SU-DHL-6 (cell line): ENCODE results near the gene NUFIP2.

Experiments
- H2AFZ ChIP-seq: fragments of 200-600 bp; sonication (generic); 2 replicates; pipeline ENCODE4 v1.6.1; 2014; ENCODE audit warnings: low read depth, mild to moderate bottlenecking, moderate library complexity, mixed read lengths, antibody characterized with exemption, low read length; ENCODE audit not compliant: severe bottlenecking
- H3F3A ChIP-seq: fragments of 200-600 bp; shearing (Covaris generic); 2 replicates; pipeline ENCODE4 v1.6.0; 2016; ENCODE audit warnings: antibody characterized with exemption, mild to moderate bottlenecking; ENCODE audit not compliant: insufficient read depth
- H3K27ac ChIP-seq: fragments of 200-600 bp; sonication (generic); 2 replicates; pipeline ENCODE4 v1.5.1; 2016; ENCODE audit warnings: low read depth, mild to moderate bottlenecking, low read length, moderate library complexity, mixed read lengths
- H3K27me3 ChIP-seq: fragments of 200-600 bp; sonication (generic), shearing (Covaris generic); 2 replicates; pipeline ENCODE4 v1.6.0; 2014; ENCODE audit warnings: mild to moderate bottlenecking, low read length
- H3K36me3 ChIP-seq: fragments of 200-600 bp; sonication (generic); 2 replicates; pipeline ENCODE4 v1.6.1; 2014; ENCODE audit warnings: mild to moderate bottlenecking, low read length, mixed read lengths
- H3K4me2 ChIP-seq: fragments of 300-600, 200-600 bp; shearing (Covaris generic), sonication (generic); 2 replicates; pipeline ENCODE4 v1.6.0; 2014; ENCODE audit warnings: low read length, low read depth, mild to moderate bottlenecking; ENCODE audit not compliant: poor library complexity, severe bottlenecking
- H3K4me3 ChIP-seq: fragments of 200-600 bp; sonication (generic); 2 replicates; pipeline ENCODE4 v1.5.1; 2014; ENCODE audit warnings: antibody characterized with exemption, low read length, mild to moderate bottlenecking, mixed read lengths; ENCODE audit not compliant: insufficient read depth, poor library complexity, severe bottlenecking
- H3K79me2 ChIP-seq: fragments of 200-600 bp; sonication (generic); 2 replicates; pipeline ENCODE4 v1.6.1; 2014; ENCODE audit warnings: mild to moderate bottlenecking, low read length, moderate library complexity; ENCODE audit not compliant: insufficient read depth
- H3K9ac ChIP-seq: fragments of 200-600 bp; sonication (generic); 2 replicates; pipeline ENCODE4 v1.7.0; 2014; ENCODE audit warnings: mild to moderate bottlenecking, low read length
- H3K9me2 ChIP-seq: fragments of 200-600 bp; sonication (generic); replicated peaks from 2 replicates; pipeline ENCODE4 v1.6.1; 2014; ENCODE audit warnings: low read length; ENCODE audit not compliant: insufficient read depth
- H3K9me3 ChIP-seq: fragments of 200-600 bp; sonication (generic); 2 replicates; pipeline ENCODE4 v1.6.1; 2014; ENCODE audit warnings: low read length, mixed read lengths; ENCODE audit not compliant: insufficient read depth
- H4K20me1 ChIP-seq: fragments of 200-600 bp; sonication (generic); 2 replicates; pipeline ENCODE4 v1.6.1; 2014; ENCODE audit warnings: low read depth, mild to moderate bottlenecking, antibody characterized with exemption, low read length, moderate library complexity, mixed read lengths
- EZH2phosphoT487 ChIP-seq: fragments of 200-600 bp; sonication (generic), shearing (Covaris generic); conservative IDR thresholded peaks from 2 replicates; pipeline ENCODE4 v1.6.1; 2018; ENCODE audit warnings: mild to moderate bottlenecking, antibody characterized with exemption, low read length, moderate library complexity, mixed read lengths
- TF ChIP-seq, protein P1 (sequence below): fragments of 200-600 bp; sonication (generic); IDR thresholded peaks from one replicate; pipeline ENCODE4 v1.5.1; 2017; ENCODE audit warnings: antibody characterized with exemption, mild to moderate bottlenecking, low read length, moderate library complexity; ENCODE audit not compliant: insufficient read depth, poor library complexity, severe bottlenecking

NUFIP2 gene

GRCh38 chr17:29240477-29240876 is 53.5 kb downstream of the NUFIP2 start:
- H3K36me3 ChIP-seq, result no peaks in the 10 kb centered on the region
- no peaks in the 10 kb centered on the region for H3K9me3 ChIP-seq
- H3K9ac ChIP-seq, result no peak overlapping the region
- TF ChIP-seq, protein P1, sequence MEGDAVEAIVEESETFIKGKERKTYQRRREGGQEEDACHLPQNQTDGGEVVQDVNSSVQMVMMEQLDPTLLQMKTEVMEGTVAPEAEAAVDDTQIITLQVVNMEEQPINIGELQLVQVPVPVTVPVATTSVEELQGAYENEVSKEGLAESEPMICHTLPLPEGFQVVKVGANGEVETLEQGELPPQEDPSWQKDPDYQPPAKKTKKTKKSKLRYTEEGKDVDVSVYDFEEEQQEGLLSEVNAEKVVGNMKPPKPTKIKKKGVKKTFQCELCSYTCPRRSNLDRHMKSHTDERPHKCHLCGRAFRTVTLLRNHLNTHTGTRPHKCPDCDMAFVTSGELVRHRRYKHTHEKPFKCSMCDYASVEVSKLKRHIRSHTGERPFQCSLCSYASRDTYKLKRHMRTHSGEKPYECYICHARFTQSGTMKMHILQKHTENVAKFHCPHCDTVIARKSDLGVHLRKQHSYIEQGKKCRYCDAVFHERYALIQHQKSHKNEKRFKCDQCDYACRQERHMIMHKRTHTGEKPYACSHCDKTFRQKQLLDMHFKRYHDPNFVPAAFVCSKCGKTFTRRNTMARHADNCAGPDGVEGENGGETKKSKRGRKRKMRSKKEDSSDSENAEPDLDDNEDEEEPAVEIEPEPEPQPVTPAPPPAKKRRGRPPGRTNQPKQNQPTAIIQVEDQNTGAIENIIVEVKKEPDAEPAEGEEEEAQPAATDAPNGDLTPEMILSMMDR, result no peak
- no peak for TF ChIP-seq EZH2phosphoT487
- no peaks in the 10 kb centered on the region for H3K9me2 ChIP-seq
- no peaks in the 10 kb centered on the region for H3F3A ChIP-seq
- no peaks in the 10 kb centered on the region for H3K79me2 ChIP-seq
- H3K4me2 ChIP-seq, result no peak overlapping the region
- H2AFZ ChIP-seq, result no peak overlapping the region
- H4K20me1 ChIP-seq, result no peaks in the 10 kb centered on the region
- H3K4me3 ChIP-seq, result no peak overlapping the region
- no peaks in the 10 kb centered on the region for H3K27me3 ChIP-seq
- H3K27ac ChIP-seq, result no peak overlapping the region

DNA sequence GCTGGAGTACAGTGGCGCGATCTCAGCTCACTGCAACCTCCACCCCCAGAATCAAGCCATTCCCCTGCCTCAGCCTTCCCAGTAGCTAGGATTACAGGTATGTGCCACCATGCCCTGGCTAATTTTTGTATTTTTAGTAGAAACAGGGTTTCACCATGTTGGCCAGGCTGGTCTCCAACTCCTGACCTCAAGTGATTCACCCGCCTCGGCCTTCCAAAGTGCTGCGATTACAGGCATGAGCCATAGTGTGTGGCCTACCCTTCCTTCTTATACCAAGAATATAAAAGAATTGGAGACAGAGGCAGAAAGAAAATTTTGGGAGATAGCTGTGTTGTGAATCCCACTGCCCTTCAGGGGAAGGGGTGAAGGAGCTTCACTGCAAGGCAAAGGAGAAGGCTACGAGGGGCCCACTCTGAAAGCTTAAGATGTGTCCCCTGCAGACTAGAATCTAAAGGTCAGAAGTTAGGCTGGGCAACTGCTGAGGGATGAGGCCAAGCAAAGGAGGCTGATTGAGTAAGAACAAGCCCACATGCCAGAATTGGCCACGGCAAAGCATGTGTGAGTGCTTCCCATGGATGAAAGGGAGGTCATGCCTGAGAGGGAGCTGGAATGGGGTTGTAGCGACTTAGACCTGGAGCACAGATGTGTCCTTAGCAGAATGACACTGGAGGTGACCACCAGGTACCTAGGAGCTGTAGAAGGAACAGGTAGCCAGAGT is 55.7 kb downstream of the NUFIP2 start:
- H3K9me3 ChIP-seq, result no peaks in the 10 kb centered on the region
- H3K9ac ChIP-seq, result no peak overlapping the region
- H3K27me3 ChIP-seq, result no peaks in the 10 kb centered on the region
- no peaks in the 10 kb centered on the region for H3K9me2 ChIP-seq
- H3F3A ChIP-seq, result no peaks in the 10 kb centered on the region
- H2AFZ ChIP-seq, result no peak overlapping the region
- no peaks in the 10 kb centered on the region for H4K20me1 ChIP-seq
- no peaks in the 10 kb centered on the region for H3K79me2 ChIP-seq
- no peak overlapping the region for H3K27ac ChIP-seq
- H3K4me3 ChIP-seq, result no peak overlapping the region
- H3K4me2 ChIP-seq, result no peak overlapping the region
- H3K36me3 ChIP-seq, result no peaks in the 10 kb centered on the region
- TF ChIP-seq, protein P1, result no peak
- no peak for TF ChIP-seq EZH2phosphoT487

DNA sequence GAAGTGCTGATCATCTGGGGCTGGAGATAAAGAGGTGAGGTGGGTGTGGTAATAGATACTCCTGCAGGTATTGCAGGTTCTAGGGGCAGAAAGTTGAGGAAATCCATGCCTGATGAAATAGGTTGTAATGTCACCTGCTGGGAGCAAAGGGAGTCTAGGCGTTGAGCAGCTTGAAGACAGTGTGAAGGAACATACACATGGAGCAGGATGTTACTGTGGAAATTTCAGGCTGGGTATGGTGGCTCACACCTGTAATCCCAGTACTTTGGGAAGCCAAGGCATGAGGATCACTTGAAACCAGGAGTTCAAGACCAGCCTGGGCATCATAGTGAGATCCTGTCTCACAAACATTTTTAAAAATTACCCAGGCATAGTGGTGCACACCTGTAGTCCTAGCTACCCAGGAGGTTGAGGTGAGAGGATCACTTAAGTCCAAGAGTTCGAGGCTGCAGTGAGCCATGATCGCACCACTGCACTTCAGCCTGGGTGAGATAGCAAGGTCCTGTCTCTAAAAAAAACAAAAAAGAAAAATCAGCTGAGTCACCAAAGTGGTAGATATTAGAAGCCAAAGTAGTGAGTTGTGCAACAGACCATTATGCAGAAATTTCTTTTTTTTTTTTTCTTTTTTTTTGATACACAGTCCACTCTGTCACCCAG is 56.3 kb downstream of the NUFIP2 start:
- no peak overlapping the region for H3K4me2 ChIP-seq
- H3K79me2 ChIP-seq, result no peaks in the 10 kb centered on the region
- H3K9me2 ChIP-seq, result no peaks in the 10 kb centered on the region
- no peak overlapping the region for H2AFZ ChIP-seq
- TF ChIP-seq EZH2phosphoT487, result no peak
- TF ChIP-seq, protein P1, result no peak
- H3K36me3 ChIP-seq, result no peaks in the 10 kb centered on the region
- H4K20me1 ChIP-seq, result no peaks in the 10 kb centered on the region
- no peaks in the 10 kb centered on the region for H3K9me3 ChIP-seq
- H3K4me3 ChIP-seq, result no peak overlapping the region
- no peaks in the 10 kb centered on the region for H3F3A ChIP-seq
- no peaks in the 10 kb centered on the region for H3K27me3 ChIP-seq
- no peak overlapping the region for H3K9ac ChIP-seq
- no peak overlapping the region for H3K27ac ChIP-seq
